IMR-90 (cell line): ENCODE results near the gene AKR1A1.

ENCODE experiments used
- CEBPB ChIP-seq: IDR thresholded peaks from 2 replicates; pipeline ENCODE4 v1.6.1; 2012; ENCODE audit warnings: low read depth, low read length, improper control_type of control experiment
- CTCF ChIP-seq: conservative IDR thresholded peaks from 2 replicates; pipeline ENCODE4 v1.5.1; 2012; ENCODE audit warnings: mild to moderate bottlenecking, low read depth, low read length, improper control_type of control experiment
- ELK1 ChIP-seq: fragments of 150-350 bp; IDR thresholded peaks from 2 replicates; pipeline ENCODE4 v1.6.1; 2016; ENCODE audit warnings: low read depth, mild to moderate bottlenecking, low read length, moderate library complexity, borderline replicate concordance
- MAFK ChIP-seq: IDR thresholded peaks from 2 replicates; pipeline ENCODE4 v1.6.1; 2012; ENCODE audit warnings: low read depth, low read length, improper control_type of control experiment
- NFE2L2 ChIP-seq: fragments of 150-350 bp; IDR thresholded peaks from 2 replicates; pipeline ENCODE4 v1.6.1; 2016; ENCODE audit warnings: low read depth, mild to moderate bottlenecking, low read length
- POLR2A ChIP-seq: IDR thresholded peaks from 2 replicates; pipeline ENCODE4 v1.6.1; 2012; ENCODE audit warnings: mild to moderate bottlenecking, low read depth, low read length
- RCOR1 ChIP-seq: IDR thresholded peaks from 2 replicates; pipeline ENCODE4 v1.6.1; 2012; ENCODE audit warnings: mild to moderate bottlenecking, low read length, improper control_type of control experiment; ENCODE audit not compliant: insufficient replicate concordance
- RFX5 ChIP-seq: IDR thresholded peaks from 2 replicates; pipeline ENCODE4 v1.8.0; 2012; ENCODE audit warnings: low read depth, mild to moderate bottlenecking, low read length, moderate library complexity
- USF2 ChIP-seq: fragments of 150-350 bp; IDR thresholded peaks from 2 replicates; pipeline ENCODE4 v1.6.1; 2017; ENCODE audit warnings: mild to moderate bottlenecking, antibody characterized with exemption, low read length, low read depth

- no peak for TF ChIP-seq USF2
- no peak for TF ChIP-seq CTCF
- no peak for TF ChIP-seq POLR2A
- no peak for TF ChIP-seq MAFK
- no peak for TF ChIP-seq RCOR1
- TF ChIP-seq CEBPB, result no peak
- no peak for TF ChIP-seq RFX5
- TF ChIP-seq ELK1, result no peak
- no peak for TF ChIP-seq NFE2L2
Observed at GRCh38 chr1:45594412-45594811, 43.8 kb downstream of the AKR1A1 start.
